ENCODE measurements around the gene PC. TPM values are rescaled to one million over a fixed set of nuclear protein-coding genes. Genes with fewer than 3 reads are reported as not detected.

PC gene
- total RNA-seq, 4 donors from 2014 or later: 154 to 535 (median 195) TPM

DNA sequence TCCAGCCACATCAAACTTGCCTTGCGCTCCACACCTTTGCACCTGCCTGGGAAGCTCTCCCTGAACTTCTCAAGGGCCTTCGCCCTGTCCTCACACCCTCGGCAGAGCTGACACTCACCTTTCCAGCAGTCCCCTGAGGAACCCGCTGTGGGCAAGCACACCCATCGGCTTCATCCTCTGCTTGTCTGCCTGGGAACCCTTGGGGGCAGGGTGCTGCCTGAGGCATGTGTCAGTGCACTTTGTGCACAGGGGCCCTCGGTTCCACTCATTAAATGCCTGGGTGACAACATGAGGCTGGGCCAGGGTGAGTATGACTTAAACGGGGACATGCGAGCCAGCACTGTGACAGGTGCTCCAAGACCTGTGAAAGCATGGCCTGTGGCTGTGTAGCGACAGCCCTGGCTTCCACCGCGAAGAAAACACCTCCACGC lies 103.9 kb downstream of the PC start:
- TF ChIP-seq, protein P1, sequence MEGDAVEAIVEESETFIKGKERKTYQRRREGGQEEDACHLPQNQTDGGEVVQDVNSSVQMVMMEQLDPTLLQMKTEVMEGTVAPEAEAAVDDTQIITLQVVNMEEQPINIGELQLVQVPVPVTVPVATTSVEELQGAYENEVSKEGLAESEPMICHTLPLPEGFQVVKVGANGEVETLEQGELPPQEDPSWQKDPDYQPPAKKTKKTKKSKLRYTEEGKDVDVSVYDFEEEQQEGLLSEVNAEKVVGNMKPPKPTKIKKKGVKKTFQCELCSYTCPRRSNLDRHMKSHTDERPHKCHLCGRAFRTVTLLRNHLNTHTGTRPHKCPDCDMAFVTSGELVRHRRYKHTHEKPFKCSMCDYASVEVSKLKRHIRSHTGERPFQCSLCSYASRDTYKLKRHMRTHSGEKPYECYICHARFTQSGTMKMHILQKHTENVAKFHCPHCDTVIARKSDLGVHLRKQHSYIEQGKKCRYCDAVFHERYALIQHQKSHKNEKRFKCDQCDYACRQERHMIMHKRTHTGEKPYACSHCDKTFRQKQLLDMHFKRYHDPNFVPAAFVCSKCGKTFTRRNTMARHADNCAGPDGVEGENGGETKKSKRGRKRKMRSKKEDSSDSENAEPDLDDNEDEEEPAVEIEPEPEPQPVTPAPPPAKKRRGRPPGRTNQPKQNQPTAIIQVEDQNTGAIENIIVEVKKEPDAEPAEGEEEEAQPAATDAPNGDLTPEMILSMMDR (IDR thresholded peaks at IDR 0.05; ENCODE audit: low read depth): no peak

DNA sequence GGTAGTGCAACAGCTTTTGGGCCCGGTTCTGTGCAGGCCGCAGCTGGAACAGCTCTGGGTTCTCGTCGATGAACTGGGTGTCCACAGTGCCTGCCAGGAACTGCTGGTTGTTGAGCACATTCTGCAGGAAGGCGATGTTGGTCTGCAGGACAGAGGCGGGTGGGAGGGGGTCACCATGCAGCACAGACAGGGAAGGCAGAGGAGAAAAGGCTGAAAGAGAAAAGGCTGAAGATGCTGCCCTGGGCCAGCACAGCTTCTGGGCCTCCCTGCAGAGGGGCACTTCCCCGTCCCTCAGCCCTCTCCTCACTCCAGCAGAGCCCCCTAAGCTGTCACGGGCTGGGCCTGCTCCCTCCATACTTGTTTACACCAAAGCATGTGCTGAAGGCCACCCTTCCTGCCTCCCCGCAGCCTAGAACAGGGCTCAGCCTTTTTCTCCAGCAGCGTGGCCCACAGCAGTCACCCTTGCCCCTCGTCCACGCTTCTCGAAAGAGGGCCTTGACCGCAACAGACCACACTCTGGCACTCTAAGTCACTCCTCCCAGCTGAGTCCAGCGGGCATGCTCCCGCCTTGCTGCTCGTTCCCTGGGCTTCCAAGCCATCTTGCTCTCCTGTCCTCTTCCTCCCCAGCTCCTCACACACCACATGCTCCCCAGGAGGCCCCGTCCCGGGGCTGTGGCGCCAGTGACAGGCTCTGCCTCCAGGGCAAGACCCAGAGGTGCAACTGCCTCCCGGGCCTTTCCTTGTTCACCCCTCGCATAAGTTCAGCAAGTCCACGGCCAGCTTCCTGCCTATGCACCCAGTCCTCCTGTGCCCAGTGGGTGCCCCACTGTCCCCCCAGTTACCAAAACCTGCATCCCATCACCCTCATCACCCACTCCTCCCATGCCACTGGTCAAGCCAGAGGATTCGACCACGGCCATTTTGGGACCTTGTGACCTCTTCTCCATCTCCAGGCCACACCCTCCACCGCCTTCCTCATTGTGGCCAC lies 104.6 kb downstream of the PC start:
- TF ChIP-seq, protein P1 (IDR thresholded peaks at IDR 0.05; ENCODE audit: low read depth): no peak

DNA sequence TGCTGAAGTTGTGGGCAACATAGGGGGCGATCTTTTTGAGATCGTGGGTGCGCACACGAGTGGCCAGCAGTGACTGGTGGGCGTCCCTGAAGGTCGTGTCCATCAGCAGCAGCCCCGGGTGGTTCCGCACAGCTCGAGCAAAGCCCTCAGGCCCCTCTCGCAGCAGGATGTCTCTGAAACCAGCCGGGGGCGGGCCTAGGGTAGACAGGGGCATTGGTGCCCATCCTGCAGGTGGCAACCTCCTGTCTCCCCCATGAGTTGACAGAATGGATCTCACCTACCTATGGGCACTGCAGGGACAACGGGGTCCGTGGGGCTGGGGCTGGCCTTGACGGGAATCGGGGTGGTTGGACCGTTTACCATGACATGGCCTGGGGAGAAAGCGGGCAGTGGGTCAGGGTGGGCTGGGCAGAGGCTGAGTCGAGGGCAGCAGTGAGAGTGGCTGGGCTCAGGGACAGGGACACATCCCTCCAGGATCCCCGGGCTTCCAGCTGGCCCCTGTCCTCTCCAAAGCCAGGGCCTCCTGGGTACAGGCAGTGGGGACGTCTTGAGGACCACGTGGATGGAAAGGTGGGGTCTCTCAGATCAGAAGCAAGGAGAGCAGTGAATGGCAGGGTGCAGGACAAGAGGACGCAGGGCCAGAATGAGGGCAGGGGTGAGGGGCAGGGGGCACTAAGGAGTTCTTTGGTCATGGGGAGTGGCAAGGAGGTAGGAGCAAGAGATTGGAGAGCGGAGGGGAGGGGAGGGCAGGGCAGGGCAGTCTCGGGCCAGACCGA lies 105.5 kb downstream of the PC start:
- TF ChIP-seq, protein P1 (IDR thresholded peaks at IDR 0.05; ENCODE audit: low read depth): no peak

DNA sequence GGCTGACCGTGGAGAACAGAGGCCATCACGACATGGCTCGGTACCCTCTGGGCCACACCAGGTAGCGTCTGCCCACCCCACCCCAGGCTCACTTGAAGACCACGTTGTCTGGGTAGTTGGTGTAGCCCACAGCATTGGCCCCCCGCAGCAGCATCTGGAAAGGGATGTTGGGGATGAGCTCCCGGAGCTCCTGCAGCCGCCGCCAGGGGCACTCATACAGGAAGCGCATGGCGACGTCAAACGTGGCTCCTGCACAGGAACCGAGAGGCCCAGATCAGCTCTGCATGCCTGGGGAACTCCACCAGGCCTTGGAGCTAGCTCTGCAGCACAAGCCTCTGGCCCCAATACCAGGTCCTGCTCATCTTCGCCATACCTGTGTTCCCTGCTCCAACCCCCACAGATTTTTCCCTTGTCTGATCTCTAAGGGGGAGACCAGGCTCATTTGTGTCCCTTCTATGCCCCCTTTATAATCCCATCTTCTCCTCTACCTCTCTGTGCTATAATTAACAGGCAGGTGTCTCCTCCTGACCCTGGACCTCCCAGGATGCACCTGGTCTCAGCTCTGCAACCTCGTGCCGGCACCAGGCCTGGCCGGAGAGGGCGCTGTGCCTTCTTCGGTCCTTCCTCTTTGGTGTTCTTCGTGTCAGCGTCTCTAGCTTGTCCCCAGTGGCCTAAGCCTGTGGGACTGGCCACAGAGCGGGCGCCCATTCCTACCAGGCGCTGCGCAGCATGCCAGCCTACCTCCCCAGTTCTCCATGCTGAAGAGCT lies 106.3 kb downstream of the PC start:
- TF ChIP-seq, protein P1 (IDR thresholded peaks at IDR 0.05; ENCODE audit: low read depth): no peak

DNA sequence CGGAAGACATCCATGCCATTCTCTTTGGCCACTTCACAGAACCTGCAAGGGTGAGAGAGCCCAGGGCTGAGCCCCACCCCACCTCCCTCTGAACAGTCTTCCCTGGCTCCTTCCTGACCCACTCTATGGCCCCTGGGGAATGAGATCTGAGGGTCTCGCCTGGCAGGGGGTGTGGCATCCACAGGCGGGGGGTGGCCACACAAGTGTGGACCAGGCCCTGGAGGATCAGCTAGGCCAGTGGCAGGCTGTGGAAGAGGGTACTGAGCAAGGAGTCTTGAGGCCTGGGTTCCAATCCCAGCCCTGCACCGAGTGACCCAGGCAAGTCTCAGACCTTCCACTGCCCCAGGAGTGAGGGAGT lies 107.0 kb downstream of the PC start:
- TF ChIP-seq, protein P1 (IDR thresholded peaks at IDR 0.05; ENCODE audit: low read depth): no peak

DNA sequence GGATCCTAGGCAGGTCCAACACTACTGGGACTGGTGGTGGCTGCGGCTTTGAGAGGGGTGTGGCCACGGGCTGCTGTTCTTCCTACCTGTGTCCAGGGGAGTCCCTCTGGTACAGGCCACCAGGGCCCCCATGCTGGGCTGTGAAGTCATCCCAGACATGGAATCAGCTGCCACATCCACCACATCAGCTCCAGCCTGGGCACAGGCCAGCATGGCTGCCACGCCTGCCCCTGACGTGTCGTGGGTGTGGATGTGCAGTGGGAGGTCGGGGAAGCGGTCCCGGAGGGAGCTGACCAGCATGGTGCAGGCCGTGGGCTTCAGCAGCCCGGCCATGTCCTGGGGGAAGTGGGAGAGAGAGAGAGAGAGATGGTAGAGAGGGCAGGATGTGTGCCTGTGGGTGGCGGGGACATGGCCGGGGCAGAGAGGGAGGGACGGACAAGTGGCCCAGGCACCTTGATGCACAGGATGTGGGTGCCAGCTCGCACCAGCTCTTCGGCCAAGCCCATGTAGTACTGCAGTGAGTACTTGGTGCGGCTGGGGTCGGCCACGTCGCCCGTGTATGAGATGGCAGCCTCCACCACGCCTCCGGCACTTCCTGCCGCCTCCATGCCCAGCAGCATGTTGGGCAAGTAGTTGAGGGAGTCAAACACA lies 107.5 kb downstream of the PC start:
- TF ChIP-seq, protein P1 (IDR thresholded peaks at IDR 0.05; ENCODE audit: low read depth): no peak

All from subcutaneous adipose tissue (tissue), 4 donors.